Smooth muscle cell (in vitro differentiated cells): ENCODE data around the gene INSR. TPM values are rescaled to one million over a fixed set of nuclear protein-coding genes. Genes with fewer than 3 reads are reported as not detected.

Experiments
- DNase-seq: peaks from one replicate; lab custom pipeline; 2025; ENCODE audit not compliant: unreplicated experiment; lab: John Stamatoyannopoulos, UW
- H2AFZ ChIP-seq: fragments of 200-600 bp; sonication (generic); 2 replicates; pipeline ENCODE4 v1.6.0; 2016; ENCODE audit warnings: antibody characterized with exemption, low read depth, mild to moderate bottlenecking
- H3F3A ChIP-seq: fragments of 200-600 bp; sonication (generic); 2 replicates; pipeline ENCODE4 v1.6.0; 2017; ENCODE audit warnings: antibody characterized with exemption, low read depth
- H3K27ac ChIP-seq: fragments of 200-600 bp; sonication (generic); 2 replicates; pipeline ENCODE4 v1.5.1; 2016; ENCODE audit warnings: low read depth, mild to moderate bottlenecking
- H3K27me3 ChIP-seq: fragments of 200-600 bp; sonication (generic); 2 replicates; pipeline ENCODE4 v1.6.1; 2016; ENCODE audit warnings: low read depth, mild to moderate bottlenecking
- H3K36me3 ChIP-seq: fragments of 200-600 bp; sonication (generic); 2 replicates; pipeline ENCODE4 v1.5.1; 2016; ENCODE audit warnings: low read depth
- H3K4me1 ChIP-seq: fragments of 200-600 bp; sonication (generic); 2 replicates; pipeline ENCODE4 v1.5.1; 2016; ENCODE audit warnings: low read depth
- H3K4me2 ChIP-seq: fragments of 200-600 bp; sonication (generic); 2 replicates; pipeline ENCODE4 v1.6.0; 2016; ENCODE audit warnings: mild to moderate bottlenecking
- H3K4me3 ChIP-seq: fragments of 200-600 bp; sonication (generic); 2 replicates; pipeline ENCODE4 v1.5.1; 2016; ENCODE audit warnings: mild to moderate bottlenecking
- H3K79me2 ChIP-seq: fragments of 200-600 bp; sonication (generic); 2 replicates; pipeline ENCODE4 v1.6.0; 2016; ENCODE audit warnings: low read depth, mild to moderate bottlenecking
- H3K9ac ChIP-seq: fragments of 200-600 bp; sonication (generic); 2 replicates; pipeline ENCODE4 v1.6.0; 2016; ENCODE audit warnings: low read depth
- H3K9me3 ChIP-seq: fragments of 200-600 bp; sonication (generic); replicated peaks from 2 replicates; pipeline ENCODE4 v1.5.1; 2016; ENCODE audit warnings: low read depth
- H4K20me1 ChIP-seq: fragments of 200-600 bp; sonication (generic); 2 replicates; pipeline ENCODE4 v1.6.0; 2016; ENCODE audit warnings: low read depth
- CTCF ChIP-seq: fragments of 200-600 bp; sonication (generic); IDR thresholded peaks from 2 replicates; pipeline ENCODE4 v1.5.1; 2017; ENCODE audit warnings: borderline replicate concordance, mild to moderate bottlenecking, antibody characterized with exemption; ENCODE audit not compliant: insufficient read depth, poor library complexity, severe bottlenecking
- WGBS: methylation state at CpG from one replicate; pipeline ENCODE4 v1.1.7; 2016; ENCODE audit warnings: low lambda C conversion rate; 5-methylcytosine and 5-hydroxymethylcytosine counted together
- polyA plus RNA-seq: library from polyadenylated mRNA; unstranded; fragments of >200 nt; fragmentation: Nextera tagmentation; extraction: Ambion mirVana; gene quantifications from 2 replicates; pipeline ENCODE4 v1.2.1, GENCODE V29; 2016
- total RNA-seq: library from RNA; depleted of rRNA; stranded (reverse); fragments of >200 nt; gene quantifications from 2 replicates; pipeline ENCODE4 v1.2.3, GENCODE V29; 2014

The INSR gene
- total and polyA plus RNA-seq, 2 experiments from 2014 or later = 2.8 to 12.7 TPM

- no peaks in the 10 kb centered on the region for H3K4me1 ChIP-seq
- H4K20me1 ChIP-seq = peaks cover 30% of the 10 kb centered on the region
- H3K79me2 ChIP-seq = no peaks in the 10 kb centered on the region
- no peaks in the 10 kb centered on the region for H3K36me3 ChIP-seq
- H3K4me2 ChIP-seq = no peak overlapping the region
- 70% methylated on average over 10 of the region's 10 CpGs for WGBS
- no peaks in the 10 kb centered on the region for H3K9me3 ChIP-seq
- no peak for TF ChIP-seq CTCF
- H3K9ac ChIP-seq = no peak overlapping the region
- H3K4me3 ChIP-seq = no peak overlapping the region
- no peak overlapping the region for H3K27ac ChIP-seq
- H3F3A ChIP-seq = no peaks in the 10 kb centered on the region
- H3K27me3 ChIP-seq = no peaks in the 10 kb centered on the region
- DNase-seq = no peak
- no peak overlapping the region for H2AFZ ChIP-seq
Measured at GRCh38 chr19:7287722-7288121, 6.5 kb downstream of the INSR start.

GRCh38 chr19:7280940-7281666 is 13.1 kb downstream of the INSR start:
- WGBS = 91% methylated on average over 10 of the region's 10 CpGs
- no peak overlapping the region for H2AFZ ChIP-seq
- no peaks in the 10 kb centered on the region for H3K79me2 ChIP-seq
- no peaks in the 10 kb centered on the region for H3K27me3 ChIP-seq
- H3K27ac ChIP-seq = no peak overlapping the region
- no peak overlapping the region for H3K9ac ChIP-seq
- H3K4me1 ChIP-seq = no peaks in the 10 kb centered on the region
- DNase-seq = no peak
- no peak overlapping the region for H3K4me3 ChIP-seq
- no peaks in the 10 kb centered on the region for H3K9me3 ChIP-seq
- H3K4me2 ChIP-seq = no peak overlapping the region
- no peaks in the 10 kb centered on the region for H3K36me3 ChIP-seq
- peaks cover 16% of the 10 kb centered on the region for H4K20me1 ChIP-seq
- H3F3A ChIP-seq = no peaks in the 10 kb centered on the region
- no peak for TF ChIP-seq CTCF

- TF ChIP-seq CTCF = no peak
- H3K27me3 ChIP-seq = no peaks in the 10 kb centered on the region
- no peak overlapping the region for H3K4me3 ChIP-seq
- H3K27ac ChIP-seq = no peak overlapping the region
- 94% methylated on average over 5 of the region's 5 CpGs for WGBS
- no peaks in the 10 kb centered on the region for H3K36me3 ChIP-seq
- no peak overlapping the region for H3K9ac ChIP-seq
- no peaks in the 10 kb centered on the region for H3K4me1 ChIP-seq
- no peak for DNase-seq
- no peaks in the 10 kb centered on the region for H3F3A ChIP-seq
- no peak overlapping the region for H2AFZ ChIP-seq
- no peaks in the 10 kb centered on the region for H3K9me3 ChIP-seq
- peaks cover 5% of the 10 kb centered on the region for H4K20me1 ChIP-seq
- H3K79me2 ChIP-seq = no peaks in the 10 kb centered on the region
- H3K4me2 ChIP-seq = no peak overlapping the region
Measured at GRCh38 chr19:7272856-7273578, 21.2 kb downstream of the INSR start.

GRCh38 chr19:7268705-7269098 is 25.5 kb downstream of the INSR start:
- Histone ChIP-seq H3K27me3 (no peaks in the 10 kb centered on the region), H4K20me1 (peaks cover 11% of the 10 kb centered on the region), H3K27ac (no peak overlapping the region), H3K9ac (no peak overlapping the region), H3K4me3 (no peak overlapping the region), H2AFZ (no peak overlapping the region), H3K4me2 (no peak overlapping the region), H3K9me3 (no peaks in the 10 kb centered on the region), H3K4me1 (no peaks in the 10 kb centered on the region), H3F3A (no peaks in the 10 kb centered on the region), H3K79me2 (no peaks in the 10 kb centered on the region), H3K36me3 (no peaks in the 10 kb centered on the region)
- TF ChIP-seq CTCF = no peak
- WGBS = 94% methylated on average over 5 of the region's 5 CpGs
- no peak for DNase-seq
